IMR-90 (cell line): Measurements from ENCODE around the gene IL4R. TPM values are rescaled to one million over a fixed set of nuclear protein-coding genes. Genes with fewer than 3 reads are reported as not detected.
"Not testable (repeated sequence)": the region's sequence is repeated elsewhere in the genome, so short reads cannot be mapped to it uniquely, and the experiment has no call there.

Experiments used
- ATAC-seq: fragments of 200-7000 bp; cut with Tn5 transposase; 2 replicates; pipeline ENCODE4 v1.9.1; 2020; ENCODE audit warnings: low read depth, mild to moderate bottlenecking, moderate library complexity
- BruUV-seq: library from RNA; stranded (reverse); fragments of 400-500 nt; replicated peaks from 2 replicates; lab custom pipeline; 2021; lab: Mats Ljungman, UMichigan
- CTCF ChIA-PET: fragments of 300-600 bp; formaldehyde crosslinking; extraction: SDS; loops from one replicate; lab custom pipeline; 2021; ENCODE audit warnings: antibody characterized with exemption; lab: Yijun Ruan, JAX
- POLR2A ChIA-PET: fragments of 300-600 bp; sonication (Branson Sonifier 250); formaldehyde crosslinking; loops from one replicate; lab custom pipeline; 2022; ENCODE audit warnings: antibody characterized with exemption; ENCODE audit not compliant: unreplicated experiment; lab: Charles Lee
- DNase-seq: peaks from one replicate; pipeline ENCODE4 v3.0.0; 2013
- H2AFZ ChIP-seq: replicated peaks from 2 replicates; pipeline ENCODE3; 2013; ENCODE audit warnings: low read length, mild to moderate bottlenecking; ENCODE audit not compliant: poor library complexity
- H2AK5ac ChIP-seq: 2 replicates; pipeline ENCODE4 v1.6.1; 2013; ENCODE audit warnings: low read depth, low read length, inconsistent platforms
- H2AK9ac ChIP-seq: replicated peaks from 2 replicates; pipeline ENCODE3; 2013; ENCODE audit warnings: mild to moderate bottlenecking, low read depth, low read length, moderate library complexity; ENCODE audit not compliant: poor library complexity
- H2BK120ac ChIP-seq: 2 replicates; pipeline ENCODE4 v1.6.1; 2013; ENCODE audit warnings: low read depth, low read length, inconsistent platforms
- H2BK15ac ChIP-seq: 3 replicates; pipeline ENCODE4 v1.6.1; 2013; ENCODE audit warnings: low read depth, low read length, inconsistent platforms
- H2BK20ac ChIP-seq: 2 replicates; pipeline ENCODE4 v1.6.1; 2013; ENCODE audit warnings: low read depth, mild to moderate bottlenecking, inconsistent platforms, low read length, moderate library complexity
- H2BK5ac ChIP-seq: 2 replicates; pipeline ENCODE4 v1.6.1; 2013; ENCODE audit warnings: mild to moderate bottlenecking, low read depth, low read length, inconsistent platforms; ENCODE audit not compliant: poor library complexity, severe bottlenecking
- H3K14ac ChIP-seq: replicated peaks from 2 replicates; pipeline ENCODE4 v1.6.1; 2013; ENCODE audit warnings: low read depth, low read length, inconsistent platforms
- H3K18ac ChIP-seq: 2 replicates; pipeline ENCODE4 v1.6.1; 2013; ENCODE audit warnings: low read depth, low read length, control low read depth
- H3K23ac ChIP-seq: 2 replicates; pipeline ENCODE4 v1.6.1; 2013; ENCODE audit warnings: low read depth, low read length, inconsistent platforms
- H3K27ac ChIP-seq: 2 replicates; pipeline ENCODE4 v1.5.1; 2013; ENCODE audit warnings: mild to moderate bottlenecking, control low read depth, low read length; ENCODE audit not compliant: insufficient read depth
- H3K27me3 ChIP-seq: 2 replicates; pipeline ENCODE4 v1.6.1; 2013; ENCODE audit warnings: low read length; ENCODE audit not compliant: control insufficient read depth, insufficient read depth
- H3K36me3 ChIP-seq: 2 replicates; pipeline ENCODE4 v1.6.1; 2013; ENCODE audit warnings: low read length, mixed read lengths; ENCODE audit not compliant: control insufficient read depth, insufficient read depth
- H3K4ac ChIP-seq: 2 replicates; pipeline ENCODE4 v1.6.1; 2013; ENCODE audit warnings: low read depth, low read length, inconsistent platforms
- H3K4me1 ChIP-seq: 2 replicates; pipeline ENCODE4 v1.6.1; 2013; ENCODE audit warnings: low read length, mixed read lengths; ENCODE audit not compliant: control insufficient read depth, insufficient read depth
- H3K4me2 ChIP-seq: 2 replicates; pipeline ENCODE4 v1.6.1; 2013; ENCODE audit warnings: low read depth, mild to moderate bottlenecking, control low read depth, low read length, moderate library complexity
- H3K4me3 ChIP-seq: 2 replicates; pipeline ENCODE4 v1.5.1; 2013; ENCODE audit warnings: low read depth, mild to moderate bottlenecking, control low read depth, low read length, moderate library complexity; ENCODE audit not compliant: insufficient read depth
- H3K56ac ChIP-seq: 2 replicates; pipeline ENCODE4 v1.6.1; 2013; ENCODE audit warnings: low read length, inconsistent platforms; ENCODE audit not compliant: insufficient read depth; ENCODE audit errors: extremely low read depth
- H3K79me1 ChIP-seq, 2 experiments: 2 replicates each; pipeline ENCODE4 v1.6.1; 2013; ENCODE audit warnings: low read length in 2 of 2, inconsistent platforms in 1 of 2, low read depth in 1 of 2
- H3K9ac ChIP-seq: 2 replicates; pipeline ENCODE4 v1.6.1; 2013; ENCODE audit warnings: low read depth, low read length, control low read depth
- H3K9me1 ChIP-seq: 2 replicates; pipeline ENCODE4 v1.6.1; 2013; ENCODE audit warnings: low read length, inconsistent platforms; ENCODE audit not compliant: insufficient read depth
- H3K9me3 ChIP-seq: 2 replicates; pipeline ENCODE4 v1.6.1; 2013; ENCODE audit warnings: low read length; ENCODE audit not compliant: control insufficient read depth, insufficient read depth
- H4K20me1 ChIP-seq: 2 replicates; pipeline ENCODE4 v1.6.1; 2013; ENCODE audit warnings: low read length, inconsistent platforms; ENCODE audit not compliant: insufficient read depth
- H4K5ac ChIP-seq: 2 replicates; pipeline ENCODE4 v1.6.1; 2013; ENCODE audit warnings: mild to moderate bottlenecking, low read depth, low read length, control low read depth
- H4K8ac ChIP-seq, 2 experiments: 2 replicates each; pipeline ENCODE4 v1.6.1; 2013; ENCODE audit warnings: low read depth in 2 of 2, low read length in 2 of 2, control low read depth in 1 of 2, inconsistent platforms in 1 of 2
- H4K91ac ChIP-seq: 2 replicates; pipeline ENCODE4 v1.6.1; 2013; ENCODE audit warnings: low read depth, low read length, inconsistent platforms; ENCODE audit not compliant: insufficient read depth
- WGBS, 2 experiments: methylation state at CpG; one replicate each; pipeline versions ENCODE4 v1.1.5 to v1.1.7; 2013; ENCODE audit warnings: missing lambda C conversion rate in 2 of 2; ENCODE audit not compliant: insufficient read length in 1 of 2; ENCODE audit errors: extremely low coverage in 2 of 2; 5-methylcytosine and 5-hydroxymethylcytosine counted together
- dilution Hi-C: fragments of 300-500 bp; cut with HindIII; formaldehyde crosslinking; loops from one replicate; pipeline ENCODE4 v1.14.3; 2018; ENCODE audit warnings: low sequenced_read_pairs; ENCODE audit not compliant: unreplicated experiment
- in situ Hi-C: fragments of 300-500 bp; cut with MboI; formaldehyde crosslinking; loops from 3 replicates; pipeline ENCODE4 v1.14.3; 2019; ENCODE audit warnings: low sequenced_read_pairs, inconsistent platforms, mixed read lengths
- intact Hi-C: fragments of 100-400 bp; cut with micrococcal nuclease; formaldehyde crosslinking; loops from 2 replicates; pipeline ENCODE4 v1.10.0; 2022
- polyA plus RNA-seq, 3 experiments: library from polyadenylated mRNA; depleted of rRNA; stranded (reverse); fragments of >200 nt; gene quantifications; 2 replicates each; pipeline ENCODE4 v1.2.3, GENCODE V29; 2012; ENCODE audit warnings: low replicate concordance in 1 of 3
- total RNA-seq: library from RNA; depleted of rRNA; stranded (reverse); fragments of >200 nt; gene quantifications from 2 replicates; pipeline ENCODE4 v1.2.3, GENCODE V29; 2012

Gene IL4R
- total and polyA plus RNA-seq, 2 of the 4 experiments (the other 2 are of a cell fraction) = 6.3 to 18.7 TPM

- DNase-seq, H3K9me3 ChIP-seq, CTCF ChIA-PET, H3K36me3 ChIP-seq, H2BK5ac ChIP-seq, dilution Hi-C loops, H3K27ac ChIP-seq, H2AFZ ChIP-seq, in situ Hi-C loops, H2AK9ac ChIP-seq, ATAC-seq, H4K5ac ChIP-seq, H3K56ac ChIP-seq, H4K20me1 ChIP-seq, intact Hi-C loops, POLR2A ChIA-PET, H3K9ac ChIP-seq, H3K4me2 ChIP-seq, H3K27me3 ChIP-seq, BruUV-seq, H3K4me3 ChIP-seq, H3K18ac ChIP-seq, H3K23ac ChIP-seq: not testable (repeated sequence)
- Histone ChIP-seq H3K14ac (peak overlapping the region; percentile 87), H3K4me1 (peaks cover 13% of the 10 kb centered on the region), H3K79me1 (peaks cover 0 to 12% of the 10 kb centered on the region in 2 experiments; a peak in 1 of 4 replicates), H4K8ac (0 out of 4 replicates have a peak overlapping the region, but pooled peaks of 1 of the 2 experiments have one; percentile 26), H4K91ac (0 out of 2 replicates have a peak overlapping the region, but pooled peaks have one; percentile 39), H2BK120ac (peak overlapping the region; percentile 74), H2BK20ac (peak overlapping the region; percentile 55; the same call in 1 of the 2 replicates), H3K4ac (peak overlapping the region; percentile 75), H2AK5ac (peak overlapping the region; percentile 44), H3K9me1 (peaks cover 28% of the 10 kb centered on the region), H2BK15ac (peak overlapping the region; percentile 83; the same call in 1 of the 3 replicates)
- 83% methylated on average over 1 of the region's 6 CpGs; no CpG with 5 or more reads in 1 of the 2 experiments for WGBS, 2 experiments
Observed at GRCh38 chr16:27288313-27288712, 25.5 kb upstream of the IL4R start.
